Small intestine (tissue), 7 donors: ENCODE results near the gene PIGZ. TPM values are rescaled to one million over a fixed set of nuclear protein-coding genes. Genes with fewer than 3 reads are reported as not detected.

Source experiments
- DNase-seq, 2 donors: peaks; one replicate each; pipeline versions ENCODE4 v3.0.0 to v3.0.0-alpha.2; 2013
- FAIRE-seq: peaks from 2 replicates; lab custom pipeline; 2012; peaks lifted over from hg19 to GRCh38; lab: Jason Lieb, UNC
- H3K27ac ChIP-seq, 3 donors: one replicate each; pipeline ENCODE4 v1.5.1; 2013; ENCODE audit warnings: low read length in 2 of 3, mild to moderate bottlenecking in 2 of 3, control low read depth in 1 of 3, inconsistent platforms in 1 of 3, low read depth in 1 of 3, moderate library complexity in 1 of 3
- H3K27me3 ChIP-seq, 3 donors: one replicate each; pipeline ENCODE4 v1.6.1; 2013; ENCODE audit warnings: low read length in 3 of 3, inconsistent platforms in 1 of 3; ENCODE audit not compliant: control insufficient read depth in 3 of 3, insufficient read depth in 3 of 3
- H3K36me3 ChIP-seq, 3 donors: one replicate each; pipeline ENCODE4 v1.6.1; 2013; ENCODE audit warnings: low read length in 3 of 3, inconsistent platforms in 1 of 3, low read depth in 1 of 3, mild to moderate bottlenecking in 1 of 3, moderate library complexity in 1 of 3; ENCODE audit not compliant: control insufficient read depth in 3 of 3, insufficient read depth in 2 of 3
- H3K4me1 ChIP-seq, 3 donors: one replicate each; pipeline ENCODE4 v1.6.1; 2013; ENCODE audit warnings: low read length in 2 of 3, inconsistent platforms in 1 of 3, low read depth in 1 of 3, mild to moderate bottlenecking in 1 of 3, moderate library complexity in 1 of 3; ENCODE audit not compliant: control insufficient read depth in 3 of 3, insufficient read depth in 2 of 3
- H3K4me3 ChIP-seq, 3 donors: one replicate each; pipeline ENCODE4 v1.5.1; 2013; ENCODE audit warnings: low read length in 3 of 3, control low read depth in 1 of 3, inconsistent platforms in 1 of 3, low read depth in 1 of 3, mild to moderate bottlenecking in 1 of 3, moderate library complexity in 1 of 3
- H3K9me3 ChIP-seq, 2 donors: one replicate each; pipeline ENCODE4 v1.6.1; 2013; ENCODE audit warnings: low read depth in 1 of 2, low read length in 1 of 2; ENCODE audit not compliant: control insufficient read depth in 2 of 2, insufficient read depth in 1 of 2
- WGBS, 3 donors: extraction: QIAGEN DNeasy Blood & Tissue Kit; methylation state at CpG; one replicate each; pipeline ENCODE4 v1.1.7; 2013; 5-methylcytosine and 5-hydroxymethylcytosine counted together
- polyA plus RNA-seq, 4 donors: library from polyadenylated mRNA; stranded (reverse) in 3 of 4; unstranded in 1 of 4; fragments of 200-250 nt in 3 of 4; fragments of 120-200 nt in 1 of 4; gene quantifications; one replicate each; pipeline versions ENCODE4 v1.2.1 to v1.2.3, GENCODE V29; 2013
- donor health status: healthy with polysubstance abuse.
- donor health status: control.
- donor health status: control.
- donor health status: Bipolar disorder and iron deficiency.
- donor health status: healthy.

Gene PIGZ
- polyA plus RNA-seq, 4 donors: 1.1 to 78.4 (median 2.9) TPM

DNA sequence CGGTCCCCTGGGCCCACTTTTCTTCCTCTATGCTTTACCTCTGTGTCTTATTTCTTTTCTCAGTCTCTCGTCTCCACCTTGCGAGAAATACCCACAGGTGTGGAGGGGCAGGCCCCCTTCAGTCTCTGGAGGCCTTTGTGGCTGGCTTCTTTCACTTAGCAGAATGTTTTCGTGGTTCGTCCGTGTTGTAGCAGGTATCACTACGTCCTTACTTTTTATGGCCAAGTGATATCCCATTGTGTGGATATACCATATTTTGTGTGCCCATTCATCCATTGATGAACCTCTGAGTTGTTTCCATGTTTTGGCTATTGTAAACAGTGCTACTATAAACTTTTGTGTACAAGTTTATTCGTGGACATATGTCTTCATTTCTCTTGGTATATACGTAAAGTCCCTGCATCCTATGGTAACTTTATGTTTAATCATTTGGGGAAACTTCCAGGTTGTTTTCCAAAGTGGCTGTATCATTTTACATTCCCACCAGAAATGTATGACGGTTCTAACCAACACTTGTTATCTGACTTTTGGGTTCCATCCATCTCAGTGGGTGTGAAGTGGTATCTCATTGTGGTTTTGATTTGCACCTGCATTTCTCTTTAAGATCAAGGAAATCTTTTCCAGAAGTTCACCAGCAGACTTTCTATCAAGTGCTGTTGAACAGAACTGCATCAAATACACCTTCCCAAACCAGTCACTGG, 5.6 kb downstream of the PIGZ start:
- peak in 1 of 2 donors; percentile 44 for DNase-seq
- WGBS, 3 donors: 80 to 88% (median 87%) methylated on average over 10 of the region's 10 CpGs
- Histone ChIP-seq H3K4me3 (no peak overlapping the region), H3K27me3 (peaks cover 0 to 16% (median 0%) of the 10 kb centered on the region in 3 donors), H3K4me1 (peaks cover 0 to 32% (median 0%) of the 10 kb centered on the region in 3 donors), H3K27ac (peak overlapping the region in 1 of 3 donors; percentile 90), H3K36me3 (peaks cover 0 to 39% (median 0%) of the 10 kb centered on the region in 3 donors), H3K9me3 (peaks cover 0 to 59% of the 10 kb centered on the region in 2 donors)
- no peak for FAIRE-seq

DNA sequence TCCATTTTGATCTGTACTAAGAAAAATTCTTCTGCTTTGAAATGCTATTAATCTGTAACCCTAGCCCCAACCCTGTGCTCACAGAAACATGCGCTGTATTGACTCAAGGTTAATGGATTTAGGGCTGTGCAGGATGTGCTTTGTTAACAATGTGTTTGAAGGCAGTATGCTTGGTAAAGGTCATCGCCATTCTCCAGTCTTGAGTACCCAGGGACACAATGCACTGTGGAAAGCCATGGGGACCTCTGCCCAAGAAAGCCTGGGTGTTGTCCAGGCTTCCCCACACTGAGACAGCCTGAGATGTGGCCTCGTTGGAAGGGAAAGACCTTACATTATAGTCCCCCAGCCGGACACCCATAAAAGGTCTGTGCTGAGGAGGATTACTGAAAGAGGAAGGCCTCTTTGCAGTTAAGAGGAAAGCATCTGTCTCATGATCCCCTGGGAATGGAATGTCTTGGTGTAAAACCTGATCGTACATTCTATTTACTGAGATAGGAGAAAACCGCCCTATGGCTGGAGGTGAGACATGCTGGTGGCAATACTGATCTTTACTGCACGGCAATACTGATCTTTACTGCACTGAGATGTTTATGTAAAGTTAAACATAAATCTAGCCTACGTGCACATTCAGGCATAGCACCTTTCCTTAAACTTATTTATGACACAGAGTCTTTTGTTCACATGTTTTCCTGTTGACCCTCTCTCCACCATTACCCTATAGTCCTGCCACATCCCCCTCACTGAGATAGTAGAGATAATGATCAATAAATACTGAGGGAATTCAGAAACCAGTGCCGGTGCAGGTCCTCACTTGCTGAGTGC, 6.3 kb downstream of the PIGZ start:
- no peak for FAIRE-seq
- 65 to 81% (median 74%) methylated on average over 9 of the region's 9 CpGs for WGBS, 3 donors
- peak overlapping the region in 1 of 3 donors; percentile 90 for H3K27ac ChIP-seq

GRCh38 chr3:196954832-196955231, 13.8 kb downstream of the PIGZ start:
- DNase-seq (no peak), FAIRE-seq (no peak)
- Histone ChIP-seq H3K9me3 (no peaks in the 10 kb centered on the region), H3K27me3 (no peaks in the 10 kb centered on the region), H3K27ac (no peak overlapping the region), H3K4me1 (no peaks in the 10 kb centered on the region), H3K4me3 (no peak overlapping the region), H3K36me3 (peaks cover 0 to 20% (median 0%) of the 10 kb centered on the region in 3 donors)
- 84 to 91% (median 85%) methylated on average over 7 of the region's 7 CpGs for WGBS, 3 donors

More for the DNA sequence above, 6.3 kb downstream of the PIGZ start:
- peaks cover 0 to 9% (median 0%) of the 10 kb centered on the region in 3 donors for H3K27me3 ChIP-seq
- H3K4me3 ChIP-seq: no peak overlapping the region
- peaks cover 0 to 52% of the 10 kb centered on the region in 2 donors for H3K9me3 ChIP-seq
- peaks cover 0 to 31% (median 0%) of the 10 kb centered on the region in 3 donors for H3K36me3 ChIP-seq
- H3K4me1 ChIP-seq: peaks cover 0 to 25% (median 0%) of the 10 kb centered on the region in 3 donors
- DNase-seq: peak in 1 of 2 donors; percentile 77

DNA sequence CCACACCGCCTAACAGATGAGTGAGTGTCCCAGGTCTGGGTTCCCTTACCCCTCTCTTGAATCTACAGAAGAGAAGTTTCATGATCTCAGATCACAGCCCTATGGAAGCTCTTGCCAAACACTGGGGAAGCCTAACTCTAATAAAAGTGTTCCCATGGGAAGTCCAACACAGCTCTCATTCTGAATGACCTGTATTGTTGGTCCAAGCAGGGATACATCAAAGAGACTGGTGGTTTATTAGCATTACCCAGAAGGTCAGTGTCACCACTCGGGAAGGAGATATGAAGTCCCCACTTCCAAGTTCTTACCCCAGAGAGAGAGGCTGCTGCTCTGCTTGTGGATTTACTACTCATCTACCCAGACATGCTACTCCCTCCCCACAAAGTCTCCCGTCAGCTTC, 17.3 kb downstream of the PIGZ start:
- peaks cover 0 to 49% (median 0%) of the 10 kb centered on the region in 3 donors for H3K36me3 ChIP-seq
- H3K27me3 ChIP-seq: no peaks in the 10 kb centered on the region
- no peak overlapping the region for H3K27ac ChIP-seq
- FAIRE-seq (no peak), DNase-seq (no peak)
- no peaks in the 10 kb centered on the region for H3K4me1 ChIP-seq
- no peak overlapping the region for H3K4me3 ChIP-seq
- WGBS, 3 donors: 84 to 96% (median 95%) methylated on average over 3 of the region's 3 CpGs
- H3K9me3 ChIP-seq: no peaks in the 10 kb centered on the region

DNA sequence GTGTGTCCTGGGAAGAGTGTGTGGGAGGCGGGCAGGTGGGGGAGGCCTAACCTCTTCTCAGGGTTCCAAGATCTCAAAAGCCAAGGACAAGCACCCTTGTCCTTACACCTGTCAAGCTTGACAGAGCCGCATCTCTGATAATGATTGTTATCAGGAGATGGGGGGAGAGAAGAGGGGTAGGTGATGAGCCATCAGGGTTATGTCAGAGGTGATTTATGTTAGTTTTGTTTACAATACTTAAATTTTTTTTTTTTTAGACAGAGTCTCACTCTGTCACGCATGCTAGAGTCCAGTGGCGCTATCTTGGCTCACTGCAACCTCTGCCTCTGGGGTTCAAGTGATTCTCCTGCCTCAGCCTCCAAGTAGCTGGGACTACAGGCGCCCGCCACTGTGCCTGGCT, 18.9 kb downstream of the PIGZ start:
- no peaks in the 10 kb centered on the region for H3K9me3 ChIP-seq
- no peak for DNase-seq
- H3K27ac ChIP-seq: no peak overlapping the region
- WGBS, 3 donors: 89 to 94% (median 91%) methylated on average over 6 of the region's 6 CpGs
- no peaks in the 10 kb centered on the region for H3K27me3 ChIP-seq
- H3K4me3 ChIP-seq: no peak overlapping the region
- no peak for FAIRE-seq
- H3K4me1 ChIP-seq: peaks cover 0 to 5% (median 0%) of the 10 kb centered on the region in 3 donors
- peaks cover 0 to 54% (median 0%) of the 10 kb centered on the region in 3 donors for H3K36me3 ChIP-seq

- Histone ChIP-seq H3K4me3 (no peak overlapping the region), H3K27me3 (no peaks in the 10 kb centered on the region), H3K9me3 (no peaks in the 10 kb centered on the region), H3K4me1 (peaks cover 0 to 10% (median 0%) of the 10 kb centered on the region in 3 donors), H3K36me3 (peaks cover 0 to 53% (median 0%) of the 10 kb centered on the region in 3 donors), H3K27ac (no peak overlapping the region)
- FAIRE-seq (no peak), DNase-seq (no peak)
- 74 to 91% (median 91%) methylated on average over 6 of the region's 6 CpGs for WGBS, 3 donors
These were observed 19.4 kb downstream of the PIGZ start for GRCh38 chr3:196949285-196949619.

DNA sequence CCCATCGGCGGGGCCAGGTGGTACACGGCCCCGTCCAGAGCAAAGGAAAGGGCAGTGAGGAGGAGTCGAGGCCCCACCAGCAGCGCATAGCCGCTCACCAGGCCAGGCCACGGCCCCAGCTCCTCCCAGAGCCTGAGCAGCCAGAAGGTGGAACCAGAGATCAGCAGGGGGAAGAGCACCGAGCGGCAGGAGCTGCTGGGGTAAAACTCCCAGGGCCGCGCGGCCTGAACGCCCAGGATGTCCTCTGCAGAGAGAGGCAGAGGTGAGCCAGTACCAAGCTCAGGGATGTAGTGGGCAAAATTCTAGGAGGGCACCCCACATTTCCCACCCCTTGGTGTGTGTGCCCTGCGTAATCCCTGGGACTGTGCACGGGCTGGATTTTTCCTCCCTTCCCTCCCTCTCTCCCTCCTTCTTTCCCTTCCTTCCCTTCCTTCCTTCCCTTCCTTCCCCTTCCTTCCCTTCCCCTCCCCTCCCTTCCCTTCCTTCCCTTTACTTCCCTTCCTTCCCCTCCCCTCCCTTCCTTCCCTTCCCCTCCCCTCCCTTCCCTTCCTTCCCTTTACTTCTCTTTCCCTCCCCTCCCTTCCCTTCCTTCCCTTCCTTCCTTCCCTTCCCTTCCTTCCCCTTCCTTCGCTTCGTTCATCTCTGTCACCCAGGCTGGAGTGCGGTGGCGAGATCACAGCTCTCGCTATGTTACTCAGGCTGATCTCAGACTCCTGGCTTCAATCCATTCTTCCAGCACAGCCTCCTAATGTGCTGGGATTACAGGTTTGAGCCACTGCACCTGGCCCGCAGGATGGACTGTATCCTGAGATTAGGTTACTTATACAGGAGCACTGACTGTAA, 20.0 kb downstream of the PIGZ start:
- FAIRE-seq: no peak
- peaks cover 0 to 15% (median 0%) of the 10 kb centered on the region in 3 donors for H3K4me1 ChIP-seq
- peaks cover 0 to 54% (median 0%) of the 10 kb centered on the region in 3 donors for H3K36me3 ChIP-seq
- no peak overlapping the region for H3K4me3 ChIP-seq
- 57 to 66% (median 59%) methylated on average over 22 of the region's 22 CpGs for WGBS, 3 donors
- no peaks in the 10 kb centered on the region for H3K9me3 ChIP-seq
- DNase-seq: peak in 1 of 2 donors; percentile 39
- H3K27me3 ChIP-seq: no peaks in the 10 kb centered on the region
- no peak overlapping the region for H3K27ac ChIP-seq
